Lower leg skin (tissue), 3 donors: ENCODE measurements around the gene EREG.

Source experiments
- CTCF ChIP-seq, 3 donors: fragments of 450-650 bp; IDR thresholded peaks; one replicate each; pipeline ENCODE4 v1.5.1; 2016; ENCODE audit warnings: antibody characterized with exemption in 3 of 3, mild to moderate bottlenecking in 3 of 3, moderate library complexity in 2 of 3
- POLR2A ChIP-seq, 2 donors: fragments of 450-650 bp; IDR thresholded peaks; one replicate each; pipeline ENCODE4 v1.6.1; 2016 to 2017; ENCODE audit warnings: antibody characterized with exemption in 2 of 2, mild to moderate bottlenecking in 1 of 2, moderate library complexity in 1 of 2

GRCh38 chr4:74426101-74426500 lies 61.2 kb downstream of the EREG start:
- no peak for TF ChIP-seq POLR2A (IDR thresholded peaks at IDR 0.05)
- TF ChIP-seq CTCF (IDR thresholded peaks at IDR 0.05), result no peak
